ENCODE data around the gene MTCH1. TPM values are rescaled to one million over a fixed set of nuclear protein-coding genes. Genes with fewer than 3 reads are reported as not detected.

MTCH1 gene
- total RNA-seq, 3 donors from 2014 or later, result 187 to 229 (median 215) TPM

DNA sequence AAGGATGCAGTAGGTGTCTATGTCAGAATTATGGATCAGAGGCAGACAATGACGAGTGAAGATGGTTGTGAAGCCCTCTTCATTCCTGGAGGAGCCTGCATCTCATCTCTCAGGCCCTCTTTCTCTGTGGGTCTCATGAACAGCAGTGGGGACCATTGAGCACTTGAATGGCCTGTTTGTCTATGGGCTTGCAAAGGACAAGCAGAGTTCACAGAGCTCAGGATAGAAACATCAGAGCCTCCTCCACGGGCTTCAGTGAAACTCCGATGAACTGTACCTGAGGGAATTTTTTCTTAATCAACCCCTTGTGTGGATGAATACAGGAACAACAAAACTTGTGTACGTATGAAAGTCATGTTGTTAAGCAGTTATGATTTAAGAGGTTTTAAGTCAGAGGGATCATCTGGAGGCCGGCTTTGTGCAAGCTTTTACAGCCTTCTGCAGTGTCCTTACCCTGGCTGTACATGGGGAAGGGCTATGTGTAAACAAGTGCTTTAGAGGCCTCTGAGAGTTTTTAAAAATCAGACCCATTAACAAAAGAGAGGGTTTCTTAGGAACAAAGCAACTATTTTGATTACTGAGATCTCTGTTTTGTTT is 61.1 kb downstream of the MTCH1 start:
- intact Hi-C loops (cut with DNase I; ENCODE audit: low total_unique reads), result no loop called here
- H3K27me3 ChIP-seq, result no peaks in the 10 kb centered on the region
- no peak for DNase-seq (ENCODE audit: low spot score in 2 of 2)
- peak overlapping the region in 1 of 2 donors; percentile 2 for H3K27ac ChIP-seq
- no peaks in the 10 kb centered on the region for H3K9me3 ChIP-seq
- TF ChIP-seq POLR2AphosphoS5 (IDR thresholded peaks at IDR 0.05) (no peak), POLR2A (IDR thresholded peaks at IDR 0.05) (no peak)
- TF ChIP-seq, protein P1, sequence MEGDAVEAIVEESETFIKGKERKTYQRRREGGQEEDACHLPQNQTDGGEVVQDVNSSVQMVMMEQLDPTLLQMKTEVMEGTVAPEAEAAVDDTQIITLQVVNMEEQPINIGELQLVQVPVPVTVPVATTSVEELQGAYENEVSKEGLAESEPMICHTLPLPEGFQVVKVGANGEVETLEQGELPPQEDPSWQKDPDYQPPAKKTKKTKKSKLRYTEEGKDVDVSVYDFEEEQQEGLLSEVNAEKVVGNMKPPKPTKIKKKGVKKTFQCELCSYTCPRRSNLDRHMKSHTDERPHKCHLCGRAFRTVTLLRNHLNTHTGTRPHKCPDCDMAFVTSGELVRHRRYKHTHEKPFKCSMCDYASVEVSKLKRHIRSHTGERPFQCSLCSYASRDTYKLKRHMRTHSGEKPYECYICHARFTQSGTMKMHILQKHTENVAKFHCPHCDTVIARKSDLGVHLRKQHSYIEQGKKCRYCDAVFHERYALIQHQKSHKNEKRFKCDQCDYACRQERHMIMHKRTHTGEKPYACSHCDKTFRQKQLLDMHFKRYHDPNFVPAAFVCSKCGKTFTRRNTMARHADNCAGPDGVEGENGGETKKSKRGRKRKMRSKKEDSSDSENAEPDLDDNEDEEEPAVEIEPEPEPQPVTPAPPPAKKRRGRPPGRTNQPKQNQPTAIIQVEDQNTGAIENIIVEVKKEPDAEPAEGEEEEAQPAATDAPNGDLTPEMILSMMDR (IDR thresholded peaks at IDR 0.05), result no peak
- no peak overlapping the region for H3K4me3 ChIP-seq
- H3K4me1 ChIP-seq, result no peaks in the 10 kb centered on the region
- no peaks in the 10 kb centered on the region for H3K36me3 ChIP-seq

DNA sequence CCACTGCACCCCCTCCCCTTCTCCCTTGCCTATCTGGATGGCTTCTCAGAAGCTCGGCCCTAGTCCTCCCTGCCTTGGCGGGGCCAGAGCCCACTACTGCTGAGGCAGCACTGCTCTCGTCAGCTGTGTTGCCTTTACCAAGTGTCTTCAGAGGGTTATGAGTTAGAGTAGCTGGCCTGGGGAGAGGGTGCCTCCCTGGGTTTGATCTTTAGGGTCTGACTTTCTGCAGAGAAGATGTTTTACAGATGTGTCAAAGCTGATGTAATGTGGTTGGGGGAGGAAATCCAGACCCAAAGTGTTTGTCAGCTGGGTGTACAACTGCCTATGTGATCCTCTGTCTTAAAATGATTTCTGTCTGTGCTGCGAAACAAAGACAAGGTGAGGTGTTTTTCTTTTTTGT is 61.9 kb downstream of the MTCH1 start:
- TF ChIP-seq, protein P1 (IDR thresholded peaks at IDR 0.05), result no peak
- TF ChIP-seq POLR2AphosphoS5 (IDR thresholded peaks at IDR 0.05) (no peak), POLR2A (IDR thresholded peaks at IDR 0.05) (no peak)
- H3K27ac ChIP-seq, result peak overlapping the region in 1 of 2 donors; percentile 46
- no peak for DNase-seq (ENCODE audit: low spot score in 2 of 2)
- intact Hi-C loops (cut with DNase I; ENCODE audit: low total_unique reads), result no loop called here
- H3K4me1 ChIP-seq, result no peaks in the 10 kb centered on the region
- no peaks in the 10 kb centered on the region for H3K36me3 ChIP-seq
- H3K27me3 ChIP-seq, result no peaks in the 10 kb centered on the region
- no peaks in the 10 kb centered on the region for H3K9me3 ChIP-seq
- H3K4me3 ChIP-seq, result no peak overlapping the region

DNA sequence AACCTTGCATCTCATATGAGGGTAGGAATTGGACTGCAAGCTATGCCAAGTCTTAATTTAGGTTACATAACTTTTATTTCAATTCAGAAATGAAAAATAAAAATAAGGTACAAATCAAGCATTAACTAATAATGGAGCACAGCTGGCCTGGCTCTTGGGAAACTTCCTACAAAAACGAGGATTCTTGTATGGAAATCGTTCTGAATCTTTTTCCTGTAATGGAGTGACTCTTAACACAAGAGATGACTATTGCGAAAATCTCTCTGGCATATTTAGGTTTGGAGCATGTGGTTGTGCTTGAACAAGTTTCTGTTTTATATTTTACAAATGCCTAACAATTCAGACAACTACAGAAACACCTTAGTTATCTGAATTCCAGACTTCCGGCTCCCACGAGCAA is 65.5 kb downstream of the MTCH1 start:
- intact Hi-C loops (cut with DNase I; ENCODE audit: low total_unique reads), result no loop called here
- TF ChIP-seq POLR2AphosphoS5 (IDR thresholded peaks at IDR 0.05) (no peak), POLR2A (IDR thresholded peaks at IDR 0.05) (no peak)
- TF ChIP-seq, protein P1 (IDR thresholded peaks at IDR 0.05), result no peak
- no peak for DNase-seq (ENCODE audit: low spot score in 2 of 2)
- Histone ChIP-seq H3K4me3 (no peak overlapping the region), H3K4me1 (no peaks in the 10 kb centered on the region), H3K9me3 (no peaks in the 10 kb centered on the region), H3K36me3 (no peaks in the 10 kb centered on the region), H3K27me3 (no peaks in the 10 kb centered on the region), H3K27ac (peak overlapping the region; percentile 56 to 73)

DNA sequence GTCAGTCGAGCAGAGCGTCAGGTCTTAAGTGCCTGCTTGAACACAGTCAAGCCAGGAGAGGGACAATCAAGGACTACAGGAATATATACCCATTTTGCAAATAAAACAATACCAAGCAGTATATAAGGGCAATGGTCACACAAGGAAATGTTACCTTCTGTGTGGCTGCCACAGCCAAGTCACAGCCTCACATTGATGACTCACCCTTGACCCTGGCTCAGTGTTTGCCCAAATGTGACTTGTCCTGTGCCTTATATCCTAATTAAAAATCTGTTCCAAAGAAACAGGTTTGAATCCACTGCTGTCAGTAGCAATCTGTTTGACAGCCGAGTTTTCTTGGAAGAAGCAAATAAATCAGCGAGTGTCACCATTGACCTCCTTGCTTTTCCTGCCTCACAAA is 65.9 kb downstream of the MTCH1 start:
- TF ChIP-seq POLR2A (IDR thresholded peaks at IDR 0.05), result no peak
- TF ChIP-seq POLR2AphosphoS5 (IDR thresholded peaks at IDR 0.05), result no peak
- TF ChIP-seq, protein P1 (IDR thresholded peaks at IDR 0.05), result no peak
- Histone ChIP-seq H3K9me3 (no peaks in the 10 kb centered on the region), H3K4me1 (no peaks in the 10 kb centered on the region), H3K27me3 (no peaks in the 10 kb centered on the region), H3K36me3 (no peaks in the 10 kb centered on the region), H3K27ac (peak overlapping the region; percentile 40 to 73), H3K4me3 (no peak overlapping the region)
- intact Hi-C loops (cut with DNase I; ENCODE audit: low total_unique reads), result no loop called here
- no peak for DNase-seq (ENCODE audit: low spot score in 2 of 2)

Other genes with a start within 250 kb of the MTCH1 start
- 1 to 10 TPM in 2 of 3 donors, under 1 TPM in 1; 0.96 to 5.2 (median 3.7) TPM for gene CPNE5, start 146.8 kb downstream of the MTCH1 start, total RNA-seq
- gene PPIL1, start 111.4 kb downstream of the MTCH1 start, total RNA-seq, result 10 to 100 TPM in 2 of 3 donors, 1 to 10 TPM in 1; 4.5 to 24.7 (median 19.7) TPM
- gene C6orf89, start 100.2 kb downstream of the MTCH1 start, total RNA-seq, result 10 to 100 TPM; 32.8 to 58.7 (median 45.4) TPM
- gene PI16, start 31.5 kb downstream of the MTCH1 start, total RNA-seq, result 10 to 100 TPM in 1 of 3 donors, 1 to 10 TPM in 2; 2.8 to 14.9 (median 5.2) TPM
- gene FGD2, start 19.5 kb upstream of the MTCH1 start, total RNA-seq, result 10 to 100 TPM; 11.5 to 51.4 (median 18.6) TPM
- 10 to 100 TPM; 17.4 to 56.0 (median 31.6) TPM for gene PIM1, start 184.0 kb upstream of the MTCH1 start, total RNA-seq